Measurements from ENCODE around the gene PLAC1. TPM values are rescaled to one million over a fixed set of nuclear protein-coding genes. Genes with fewer than 3 reads are reported as not detected.

Gene PLAC1
- total RNA-seq, 1 experiment from 2014 or later = 2.7 TPM

GRCh38 chrX:134528960-134529359 lies 129.3 kb downstream of the PLAC1 start:
- H3K4me3 ChIP-seq (ENCODE audit: low read depth, low read length) = no peak overlapping the region
- H3K27me3 ChIP-seq (replicated peaks; ENCODE audit: control insufficient read depth, insufficient read depth, low read length) = no peaks in the 10 kb centered on the region
- no peaks in the 10 kb centered on the region for H3K36me3 ChIP-seq (ENCODE audit: control insufficient read depth, insufficient read depth, low read length)
- BruUV-seq (replicated peaks) = no TSS peak
- Mint-ChIP-seq H3K9me3 (ENCODE audit: unreplicated experiment) (no peaks in the 10 kb centered on the region), H3K27ac (ENCODE audit: unreplicated experiment) (no peak overlapping the region), H3K36me3 (ENCODE audit: insufficient read depth, unreplicated experiment) (peaks cover 9% of the 10 kb centered on the region), H3K27me3 (ENCODE audit: insufficient read depth, unreplicated experiment) (no peaks in the 10 kb centered on the region), H3K4me3 (ENCODE audit: unreplicated experiment) (no peak overlapping the region), H3K4me1 (ENCODE audit: low read depth, unreplicated experiment) (no peaks in the 10 kb centered on the region)
- ChIA-PET CTCF (no interaction called here), POLR2A (no interaction called here)
- TF ChIP-seq CTCF (IDR thresholded peaks at IDR 0.05; ENCODE audit: insufficient read depth in 1 of 2, low read depth in 1 of 2, low read length in 1 of 2, severe bottlenecking in 1 of 2, unreplicated experiment in 1 of 2) = no peak
- intact Hi-C loops (cut with micrococcal nuclease; ENCODE audit: unreplicated experiment) = no loop called here
- no peaks in the 10 kb centered on the region for H3K9me3 ChIP-seq
- no peaks in the 10 kb centered on the region for H3K4me1 ChIP-seq
- DNase-seq = no peak

GRCh38 chrX:134526399-134526798 lies 131.9 kb downstream of the PLAC1 start:
- no peaks in the 10 kb centered on the region for H3K36me3 ChIP-seq (ENCODE audit: control insufficient read depth, insufficient read depth, low read length)
- H3K36me3 Mint-ChIP-seq (ENCODE audit: insufficient read depth, unreplicated experiment) = no peaks in the 10 kb centered on the region
- no peak overlapping the region for H3K27ac Mint-ChIP-seq (ENCODE audit: unreplicated experiment)
- no peaks in the 10 kb centered on the region for H3K9me3 ChIP-seq
- BruUV-seq (replicated peaks) = no TSS peak
- H3K4me1 Mint-ChIP-seq (ENCODE audit: low read depth, unreplicated experiment) = no peaks in the 10 kb centered on the region
- TF ChIP-seq CTCF (IDR thresholded peaks at IDR 0.05; ENCODE audit: insufficient read depth in 1 of 2, low read depth in 1 of 2, low read length in 1 of 2, severe bottlenecking in 1 of 2, unreplicated experiment in 1 of 2) = no peak
- ChIA-PET CTCF (no interaction called here), POLR2A (no interaction called here)
- H3K9me3 Mint-ChIP-seq (ENCODE audit: unreplicated experiment) = no peaks in the 10 kb centered on the region
- no peaks in the 10 kb centered on the region for H3K27me3 ChIP-seq (replicated peaks; ENCODE audit: control insufficient read depth, insufficient read depth, low read length)
- H3K4me1 ChIP-seq = no peaks in the 10 kb centered on the region
- intact Hi-C loops (cut with micrococcal nuclease; ENCODE audit: unreplicated experiment) = no loop called here
- no peak for DNase-seq
- no peak overlapping the region for H3K4me3 ChIP-seq (ENCODE audit: low read depth, low read length)
- H3K4me3 Mint-ChIP-seq (ENCODE audit: unreplicated experiment) = no peak overlapping the region
- H3K27me3 Mint-ChIP-seq (ENCODE audit: insufficient read depth, unreplicated experiment) = no peaks in the 10 kb centered on the region

GRCh38 chrX:134525086-134525792 lies 133.0 kb downstream of the PLAC1 start:
- CTCF ChIA-PET = no interaction called here
- POLR2A ChIA-PET = no interaction called here
- H3K4me3 ChIP-seq (ENCODE audit: low read depth, low read length) = no peak overlapping the region
- no peaks in the 10 kb centered on the region for H3K27me3 ChIP-seq (replicated peaks; ENCODE audit: control insufficient read depth, insufficient read depth, low read length)
- H3K9me3 Mint-ChIP-seq (ENCODE audit: unreplicated experiment) = no peaks in the 10 kb centered on the region
- H3K4me1 Mint-ChIP-seq (ENCODE audit: low read depth, unreplicated experiment) = no peaks in the 10 kb centered on the region
- H3K27ac Mint-ChIP-seq (ENCODE audit: unreplicated experiment) = no peak overlapping the region
- intact Hi-C loops (cut with micrococcal nuclease; ENCODE audit: unreplicated experiment) = no loop called here
- no peaks in the 10 kb centered on the region for H3K27me3 Mint-ChIP-seq (ENCODE audit: insufficient read depth, unreplicated experiment)
- no peak for DNase-seq
- no peaks in the 10 kb centered on the region for H3K4me1 ChIP-seq
- no peak for TF ChIP-seq CTCF (IDR thresholded peaks at IDR 0.05; ENCODE audit: insufficient read depth in 1 of 2, low read depth in 1 of 2, low read length in 1 of 2, severe bottlenecking in 1 of 2, unreplicated experiment in 1 of 2)
- no peaks in the 10 kb centered on the region for H3K36me3 ChIP-seq (ENCODE audit: control insufficient read depth, insufficient read depth, low read length)
- no peaks in the 10 kb centered on the region for H3K36me3 Mint-ChIP-seq (ENCODE audit: insufficient read depth, unreplicated experiment)
- H3K9me3 ChIP-seq = no peaks in the 10 kb centered on the region
- H3K4me3 Mint-ChIP-seq (ENCODE audit: unreplicated experiment) = no peak overlapping the region
- BruUV-seq (replicated peaks) = no TSS peak

Measured in Caco-2 (cell line).